HG03521 (cell line): Measurements from ENCODE around the gene AGBL5.
"Not testable (repeated sequence)": the region's sequence is repeated elsewhere in the genome, so short reads cannot be mapped to it uniquely, and the experiment has no call there.

Source experiments
- ATAC-seq: cut with Tn5 transposase; IDR thresholded peaks from one replicate; pipeline ENCODE4 v1.9.1; 2021; ENCODE audit warnings: mild to moderate bottlenecking, moderate library complexity; ENCODE audit not compliant: unreplicated experiment

AGBL5 gene

DNA sequence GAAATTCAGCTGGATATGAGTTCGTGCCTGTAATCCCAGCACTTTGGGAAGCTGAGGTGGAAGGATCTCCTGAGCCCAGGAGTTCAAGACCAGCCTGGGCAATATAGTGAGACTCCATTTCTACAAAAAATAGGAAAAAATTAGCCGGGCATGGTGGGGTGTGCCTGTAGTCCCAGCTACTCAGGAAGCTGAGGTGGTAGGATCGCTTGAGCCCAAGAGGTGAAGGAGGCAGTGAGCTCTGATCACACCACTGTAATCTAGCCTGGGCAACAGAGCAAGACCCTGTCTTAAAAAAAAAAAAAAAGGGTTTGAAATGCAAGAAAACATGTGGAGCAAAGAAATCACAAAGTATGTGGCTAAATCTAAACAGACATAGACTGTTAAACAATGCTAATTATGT is 57.6 kb downstream of the AGBL5 start:
- no peak for ATAC-seq

DNA sequence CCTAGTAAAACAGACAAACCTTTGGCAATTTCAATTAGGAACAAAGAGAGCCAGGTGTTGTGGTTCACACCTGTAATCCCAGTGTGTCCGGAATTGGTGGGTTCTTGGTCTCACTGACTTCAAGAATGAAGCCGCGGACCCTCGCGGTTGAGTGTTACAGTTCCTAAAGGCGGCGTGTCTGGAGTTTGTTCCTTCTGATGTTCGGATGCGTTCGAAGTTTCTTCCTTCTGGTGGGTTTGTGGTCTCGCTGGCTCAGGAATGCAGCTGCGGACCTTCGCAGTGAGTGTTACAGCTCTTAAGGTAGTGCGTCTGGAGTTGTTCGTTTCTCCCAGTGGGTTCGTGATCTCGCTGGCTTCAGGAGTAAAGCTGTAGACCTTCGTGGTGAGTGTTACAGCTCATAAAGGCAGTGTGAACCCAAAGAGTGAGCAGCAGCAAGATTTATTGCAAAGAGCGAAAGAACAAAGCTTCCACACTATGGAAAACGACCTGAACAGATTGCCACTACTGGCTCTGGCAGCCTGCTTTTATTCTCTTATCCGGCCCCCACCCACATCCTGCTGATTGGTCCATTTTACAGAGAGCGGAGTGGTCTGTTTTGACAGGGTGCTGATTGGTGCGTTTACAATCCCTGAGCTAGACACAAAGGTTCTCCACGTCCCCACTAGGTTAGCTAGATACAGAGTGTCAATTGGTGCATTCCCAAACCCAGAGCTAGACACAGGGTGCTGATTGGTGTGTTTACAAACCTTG is 59.3 kb downstream of the AGBL5 start:
- not testable (repeated sequence) for ATAC-seq

- not testable (repeated sequence) for ATAC-seq
These were observed 60.1 kb downstream of the AGBL5 start for GRCh38 chr2:27111392-27112078.

DNA sequence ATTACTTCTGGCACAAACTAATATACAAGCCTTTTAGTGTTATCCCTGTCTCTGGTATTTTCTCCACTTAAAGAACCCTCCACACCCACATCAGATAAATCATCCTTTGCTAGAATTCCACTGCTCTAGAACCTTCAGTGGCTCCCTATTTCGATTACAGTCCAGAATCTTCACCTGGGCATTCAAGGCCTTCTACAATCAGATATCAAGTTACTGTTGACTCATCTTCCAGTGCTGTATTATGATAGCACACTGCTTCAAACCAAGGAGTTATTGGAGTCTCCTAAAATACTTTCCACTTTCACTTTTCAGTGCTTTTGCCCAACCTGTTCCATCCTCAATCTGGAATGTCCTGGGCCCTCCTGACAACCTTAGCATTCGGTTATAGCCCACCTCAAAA is 64.1 kb downstream of the AGBL5 start:
- ATAC-seq: no peak

DNA sequence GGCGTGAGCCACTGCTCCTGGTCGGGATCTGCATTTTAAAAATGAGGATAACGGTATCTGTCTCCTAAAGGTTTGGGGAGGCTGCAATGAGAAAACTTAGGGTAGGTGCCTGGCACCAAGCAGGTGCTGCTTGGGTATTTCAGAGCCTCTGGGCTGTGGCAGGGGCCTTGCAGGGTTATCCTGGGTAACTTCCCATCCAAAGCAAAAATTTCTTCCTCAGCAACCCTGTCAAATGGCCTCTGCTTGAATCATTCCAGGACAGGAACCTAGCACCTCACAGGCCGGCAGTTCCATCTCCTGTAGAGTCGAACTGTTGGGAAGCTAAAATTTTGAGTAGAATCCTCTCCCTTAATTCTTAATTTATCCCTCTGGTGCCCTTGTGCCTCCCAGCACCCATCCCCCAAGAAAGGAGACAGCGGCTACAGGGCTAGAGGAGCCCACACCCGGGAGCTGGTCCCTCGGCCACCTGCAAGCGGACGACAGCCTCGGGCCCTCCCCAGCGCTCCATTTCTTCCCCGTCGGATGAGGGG is 66.6 kb downstream of the AGBL5 start:
- no peak for ATAC-seq

- no peak for ATAC-seq
These were observed 67.3 kb downstream of the AGBL5 start, which contains the start of gene CGREF1 for GRCh38 chr2:27118525-27119329. Gene CGREF1 (minus strand): TSS chr2:27119128. CDS start chr2:27104366, 14,762 bp downstream.

DNA sequence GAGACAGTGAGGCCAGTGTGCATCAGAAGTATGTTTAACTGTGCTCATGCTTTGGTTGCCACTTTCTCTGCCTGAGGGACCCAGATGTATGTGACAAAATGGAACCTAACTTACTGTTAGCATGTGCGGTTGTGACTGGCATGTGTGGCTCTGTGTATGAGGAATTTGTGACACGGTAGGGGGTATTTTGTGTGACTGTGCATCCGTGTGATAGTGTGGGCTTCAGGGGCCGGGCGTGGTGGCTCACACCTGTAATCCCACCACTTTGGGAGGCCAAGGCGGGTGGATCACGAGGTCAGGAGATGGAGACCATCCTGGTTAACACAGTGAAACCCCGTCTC is 67.8 kb downstream of the AGBL5 start:
- ATAC-seq: not testable (repeated sequence)
